ENCODE data around the gene UNC5CL. TPM values are rescaled to one million over a fixed set of nuclear protein-coding genes. Genes with fewer than 3 reads are reported as not detected.

UNC5CL gene
- total and polyA plus RNA-seq, 2 experiments from 2014 or later, result 0.87 to 1.2 TPM

GRCh38 chr6:40998661-40999060 is 40.4 kb downstream of the UNC5CL start:
- DNase-seq (ENCODE audit: low spot score) (no peak), ATAC-seq (no peak)
- no peaks in the 10 kb centered on the region; the same call in 2 of the 3 replicates for H3K9me3 Mint-ChIP-seq

More at GRCh38 chr6:40998661-40999060, 40.4 kb downstream of the UNC5CL start:
- TF ChIP-seq ZNF114 (CRISPR knock-in tag; IDR thresholded peaks at IDR 0.05) (no peak), ZNF331 (CRISPR knock-in tag; IDR thresholded peaks at IDR 0.05; ENCODE audit: low read depth) (no peak), POLR2AphosphoS5 (IDR thresholded peaks at IDR 0.05; ENCODE audit: low read depth) (no peak), CREB1 (CRISPR knock-in tag; IDR thresholded peaks at IDR 0.05; ENCODE audit: low read depth) (no peak), ZNF462 (CRISPR knock-in tag; IDR thresholded peaks at IDR 0.05) (no peak), EZH2phosphoT487 (IDR thresholded peaks at IDR 0.05; ENCODE audit: unreplicated experiment) (no peak), CTCF (conservative IDR thresholded peaks at IDR 0.05; ENCODE audit: low read depth in 2 of 2) (no peak), EZH2 (IDR thresholded peaks at IDR 0.05; ENCODE audit: low read depth, unreplicated experiment) (no peak), NANOG (IDR thresholded peaks at IDR 0.05; ENCODE audit: borderline replicate concordance) (no peak), ETS1 (IDR thresholded peaks at IDR 0.05) (no peak)
- H2AFZ ChIP-seq, result no peak overlapping the region
- H3K27me3 ChIP-seq (ENCODE audit: insufficient read depth), result no peaks in the 10 kb centered on the region
- Mint-ChIP-seq H3K4me3 (no peak overlapping the region), H3K27me3 (ENCODE audit: insufficient read depth, low read depth, poor library complexity) (peaks cover 12% of the 10 kb centered on the region), H3K27ac (no peak overlapping the region), H3K36me3 (ENCODE audit: low read depth) (no peaks in the 10 kb centered on the region; the same call in 2 of the 3 replicates), H3K4me1 (peaks cover 57% of the 10 kb centered on the region)
- no peaks in the 10 kb centered on the region for H3K79me2 ChIP-seq (replicated peaks; ENCODE audit: insufficient read depth)
- H3K9me2 ChIP-seq (ENCODE audit: insufficient read depth), result peaks cover 12% of the 10 kb centered on the region
- H3K4me2 ChIP-seq, result peak overlapping the region; percentile 41; the same call in 1 of the 2 replicates
- H3K4me1 ChIP-seq (ENCODE audit: insufficient read depth), result peaks cover 41% of the 10 kb centered on the region
- no peak overlapping the region for H3K27ac ChIP-seq (ENCODE audit: low read depth)
- H3K36me3 ChIP-seq (ENCODE audit: insufficient read depth), result no peaks in the 10 kb centered on the region
- H3K4me3 ChIP-seq, result no peak overlapping the region
- H4K20me1 ChIP-seq (replicated peaks; ENCODE audit: insufficient read depth), result no peaks in the 10 kb centered on the region
- peaks cover 9% of the 10 kb centered on the region for H3F3A ChIP-seq (replicated peaks; ENCODE audit: low read depth)

Measured in GM23338 (cell line).